ENCODE data around the gene ADGRL2.

Gene ADGRL2

DNA sequence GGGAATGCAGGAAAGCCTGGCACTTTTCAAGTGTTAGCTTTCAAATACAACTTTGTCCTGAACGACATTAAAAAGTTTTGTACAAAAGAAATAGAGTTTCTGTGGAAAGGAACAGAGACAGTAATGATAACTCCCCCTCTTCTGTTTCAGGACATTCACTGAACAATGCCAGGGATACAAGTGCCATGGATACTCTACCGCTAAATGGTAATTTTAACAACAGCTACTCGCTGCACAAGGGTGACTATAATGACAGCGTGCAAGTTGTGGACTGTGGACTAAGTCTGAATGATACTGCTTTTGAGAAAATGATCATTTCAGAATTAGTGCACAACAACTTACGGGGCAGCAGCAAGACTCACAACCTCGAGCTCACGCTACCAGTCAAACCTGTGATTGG lies 189.5 kb downstream of the ADGRL2 start:
- peaks cover 82% of the 10 kb centered on the region for H3K36me3 ChIP-seq (ENCODE audit: insufficient read depth, low read length)
- no peaks in the 10 kb centered on the region for H3K4me1 ChIP-seq (ENCODE audit: insufficient read depth, low read length)
- WGBS = 95% methylated on average over 7 of the region's 7 CpGs
- no peak overlapping the region for H3K4me3 ChIP-seq (ENCODE audit: low read length)
- no peak overlapping the region for H3K9ac ChIP-seq (ENCODE audit: low read depth, low read length)
- H3K27ac ChIP-seq (ENCODE audit: low read depth, low read length) = no peak overlapping the region
- H3K9me3 ChIP-seq (ENCODE audit: insufficient read depth, low read depth, low read length) = no peaks in the 10 kb centered on the region
- no peaks in the 10 kb centered on the region for H3K27me3 ChIP-seq (ENCODE audit: insufficient read depth, low read length)

DNA sequence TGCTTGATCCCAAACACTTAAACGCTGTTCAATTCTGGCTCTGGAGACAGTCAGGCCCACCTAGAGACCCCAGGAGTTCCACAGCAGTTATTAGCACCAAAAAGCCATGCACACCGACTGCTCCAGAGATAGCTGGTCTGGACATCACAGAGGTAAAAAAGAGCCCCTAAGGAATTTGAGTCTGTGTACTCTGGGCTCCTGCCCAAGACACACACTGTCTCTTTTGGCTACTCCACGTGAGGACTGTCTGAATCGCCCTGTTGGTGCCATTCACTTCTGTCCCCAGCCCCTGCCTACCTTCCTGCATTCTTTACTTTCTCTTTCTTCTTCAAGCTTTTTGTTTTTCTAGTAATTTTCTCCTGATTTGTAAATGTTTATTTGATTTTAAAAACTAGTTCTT lies 197.4 kb downstream of the ADGRL2 start:
- H3K4me3 ChIP-seq (ENCODE audit: low read length) = no peak overlapping the region
- no peaks in the 10 kb centered on the region for H3K27me3 ChIP-seq (ENCODE audit: insufficient read depth, low read length)
- no peak overlapping the region for H3K27ac ChIP-seq (ENCODE audit: low read depth, low read length)
- no peaks in the 10 kb centered on the region for H3K4me1 ChIP-seq (ENCODE audit: insufficient read depth, low read length)
- 0 out of 2 replicates have a peak, but pooled peaks cover 5% of the 10 kb centered on the region for H3K36me3 ChIP-seq (ENCODE audit: insufficient read depth, low read length)
- H3K9me3 ChIP-seq (ENCODE audit: insufficient read depth, low read depth, low read length) = no peaks in the 10 kb centered on the region
- no peak overlapping the region for H3K9ac ChIP-seq (ENCODE audit: low read depth, low read length)
- WGBS = 67% methylated on average over 4 of the region's 4 CpGs

DNA sequence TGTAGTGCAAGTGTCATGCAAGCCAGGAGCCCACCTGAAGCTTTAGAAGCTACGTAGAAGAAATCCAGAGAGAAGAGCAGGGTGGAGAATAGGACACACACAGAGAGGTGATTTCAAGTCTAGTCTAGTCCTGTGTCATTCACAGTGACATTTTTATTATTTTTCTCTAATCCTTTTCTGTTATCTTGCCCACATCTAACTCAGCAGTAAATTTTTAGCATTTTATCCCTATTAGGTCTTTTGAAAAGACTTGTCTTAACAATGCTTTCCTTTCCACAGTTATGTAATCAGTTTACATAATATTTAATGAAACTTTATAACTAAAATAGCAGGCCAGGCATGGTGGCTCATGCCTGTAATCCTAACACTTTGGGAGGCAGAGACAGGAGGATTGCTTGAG lies 198.6 kb downstream of the ADGRL2 start:
- H3K9ac ChIP-seq (ENCODE audit: low read depth, low read length) = no peak overlapping the region
- H3K9me3 ChIP-seq (ENCODE audit: insufficient read depth, low read depth, low read length) = no peaks in the 10 kb centered on the region
- H3K27me3 ChIP-seq (ENCODE audit: insufficient read depth, low read length) = no peaks in the 10 kb centered on the region
- no peak overlapping the region for H3K4me3 ChIP-seq (ENCODE audit: low read length)
- H3K4me1 ChIP-seq (ENCODE audit: insufficient read depth, low read length) = no peaks in the 10 kb centered on the region
- H3K27ac ChIP-seq (ENCODE audit: low read depth, low read length) = no peak overlapping the region
- no peaks in the 10 kb centered on the region for H3K36me3 ChIP-seq (ENCODE audit: insufficient read depth, low read length)
- 81% methylated on average over 1 of the region's 1 CpG for WGBS

DNA sequence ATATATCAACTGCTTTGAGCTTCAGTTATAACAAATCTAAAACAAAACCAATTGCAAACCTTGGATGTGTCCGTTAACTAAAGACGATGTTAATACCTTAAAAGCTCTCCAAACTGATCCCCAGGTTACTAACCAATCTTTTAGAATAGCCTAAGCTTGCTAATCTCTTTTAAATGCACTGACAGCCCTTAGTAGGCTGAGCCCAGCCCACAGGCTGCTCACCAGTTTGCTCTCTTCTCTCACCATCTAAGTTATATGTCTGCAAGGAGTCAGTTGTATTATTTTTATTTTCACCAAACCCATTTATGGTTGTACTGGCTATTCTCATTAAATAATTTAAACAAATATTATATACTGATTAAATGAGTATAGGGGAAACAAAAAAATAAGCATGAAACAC lies 199.5 kb downstream of the ADGRL2 start:
- H3K27me3 ChIP-seq (ENCODE audit: insufficient read depth, low read length) = no peaks in the 10 kb centered on the region
- H3K4me1 ChIP-seq (ENCODE audit: insufficient read depth, low read length) = no peaks in the 10 kb centered on the region
- H3K4me3 ChIP-seq (ENCODE audit: low read length) = no peak overlapping the region
- 83% methylated on average over 2 of the region's 2 CpGs for WGBS
- no peaks in the 10 kb centered on the region for H3K36me3 ChIP-seq (ENCODE audit: insufficient read depth, low read length)
- no peaks in the 10 kb centered on the region for H3K9me3 ChIP-seq (ENCODE audit: insufficient read depth, low read depth, low read length)
- no peak overlapping the region for H3K27ac ChIP-seq (ENCODE audit: low read depth, low read length)
- no peak overlapping the region for H3K9ac ChIP-seq (ENCODE audit: low read depth, low read length)

DNA sequence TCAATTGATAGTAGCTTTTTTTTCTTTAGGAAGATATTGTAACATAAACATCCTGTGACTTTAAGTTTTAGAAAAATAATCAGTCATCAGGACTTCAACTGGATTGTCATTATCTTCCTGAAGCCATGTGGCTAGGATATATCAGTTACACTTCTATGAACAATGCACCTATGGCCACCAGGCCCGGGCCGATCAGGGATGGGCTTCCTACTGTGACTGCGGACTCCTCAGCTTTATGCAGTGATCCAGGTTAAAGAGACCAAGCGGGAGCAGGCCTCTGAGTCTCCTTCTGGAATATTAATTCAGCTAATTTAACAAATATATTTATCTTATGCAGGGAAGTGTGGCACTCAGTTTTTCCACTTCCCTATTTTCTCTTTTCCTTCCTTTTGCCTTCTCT lies 200.6 kb downstream of the ADGRL2 start:
- H3K9me3 ChIP-seq (ENCODE audit: insufficient read depth, low read depth, low read length) = no peaks in the 10 kb centered on the region
- H3K9ac ChIP-seq (ENCODE audit: low read depth, low read length) = no peak overlapping the region
- H3K27me3 ChIP-seq (ENCODE audit: insufficient read depth, low read length) = no peaks in the 10 kb centered on the region
- 58% methylated on average over 4 of the region's 4 CpGs for WGBS
- H3K4me3 ChIP-seq (ENCODE audit: low read length) = no peak overlapping the region
- no peaks in the 10 kb centered on the region for H3K36me3 ChIP-seq (ENCODE audit: insufficient read depth, low read length)
- H3K27ac ChIP-seq (ENCODE audit: low read depth, low read length) = no peak overlapping the region
- no peaks in the 10 kb centered on the region for H3K4me1 ChIP-seq (ENCODE audit: insufficient read depth, low read length)

DNA sequence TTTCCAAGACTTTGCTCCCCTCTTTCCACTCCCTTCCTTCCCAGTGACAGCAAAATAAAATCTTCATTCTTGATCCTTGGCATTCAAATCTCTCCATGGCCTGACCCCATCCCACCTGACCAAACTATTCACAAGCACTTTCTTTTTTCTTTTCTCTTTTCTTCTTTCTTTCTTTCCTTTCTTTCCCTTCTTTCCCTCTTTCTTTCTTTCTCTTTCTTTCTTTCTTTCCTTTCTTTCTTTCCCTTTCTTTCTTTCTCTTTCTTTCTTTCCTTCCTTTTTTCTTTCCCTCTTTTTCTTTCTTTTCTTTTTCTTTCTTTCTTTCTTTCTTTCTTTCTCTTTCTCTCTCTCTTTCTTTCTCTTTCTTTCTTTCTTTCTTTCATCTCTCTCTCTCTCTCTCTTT lies 207.1 kb downstream of the ADGRL2 start:
- Histone ChIP-seq H3K36me3 (ENCODE audit: insufficient read depth, low read length) (no peaks in the 10 kb centered on the region), H3K9me3 (ENCODE audit: insufficient read depth, low read depth, low read length) (no peaks in the 10 kb centered on the region), H3K27ac (ENCODE audit: low read depth, low read length) (no peak overlapping the region), H3K27me3 (ENCODE audit: insufficient read depth, low read length) (no peaks in the 10 kb centered on the region), H3K4me1 (ENCODE audit: insufficient read depth, low read length) (no peaks in the 10 kb centered on the region), H3K9ac (ENCODE audit: low read depth, low read length) (no peak overlapping the region), H3K4me3 (ENCODE audit: low read length) (no peak overlapping the region)

DNA sequence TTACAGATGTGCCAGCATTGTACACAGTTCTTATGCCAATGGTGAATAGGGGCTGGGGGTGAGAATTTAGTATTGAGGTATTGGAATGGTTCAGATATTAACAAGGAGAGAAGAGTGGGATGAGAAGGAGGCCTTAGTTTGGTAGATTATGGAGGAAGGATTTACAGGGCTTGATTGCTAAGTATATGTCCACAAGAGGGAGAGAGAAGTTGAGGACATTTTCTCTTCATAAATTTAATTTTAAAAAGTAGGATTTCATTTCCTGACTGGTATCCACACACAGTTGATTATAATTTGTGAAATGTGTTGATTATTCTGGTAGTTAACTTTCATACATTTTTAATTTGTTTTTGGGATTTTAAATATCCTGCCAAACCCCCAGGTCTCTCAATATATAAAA lies 213.0 kb downstream of the ADGRL2 start:
- Histone ChIP-seq H3K9ac (ENCODE audit: low read depth, low read length) (no peak overlapping the region), H3K4me3 (ENCODE audit: low read length) (no peak overlapping the region), H3K9me3 (ENCODE audit: insufficient read depth, low read depth, low read length) (no peaks in the 10 kb centered on the region), H3K27me3 (ENCODE audit: insufficient read depth, low read length) (no peaks in the 10 kb centered on the region), H3K36me3 (ENCODE audit: insufficient read depth, low read length) (no peaks in the 10 kb centered on the region), H3K27ac (ENCODE audit: low read depth, low read length) (no peak overlapping the region), H3K4me1 (ENCODE audit: insufficient read depth, low read length) (no peaks in the 10 kb centered on the region)

DNA sequence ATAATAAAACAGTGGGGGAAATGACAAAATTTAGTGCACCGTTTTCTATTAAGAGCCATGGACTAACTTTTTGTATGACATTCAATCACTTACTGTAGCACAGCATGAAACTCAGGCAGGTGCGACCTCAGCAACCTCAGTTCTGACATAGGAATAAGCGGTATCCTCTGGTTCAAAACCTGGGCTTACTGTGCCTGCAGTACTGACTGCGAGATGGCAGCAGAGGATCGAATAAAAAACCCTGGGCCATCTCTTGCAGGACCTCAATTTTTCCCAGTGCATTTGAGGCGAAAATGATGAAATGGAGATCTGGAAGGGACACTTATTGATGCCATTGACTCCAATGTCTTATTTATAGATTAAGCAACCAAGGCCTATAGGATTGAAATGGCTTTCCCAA lies 214.7 kb downstream of the ADGRL2 start:
- H3K27ac ChIP-seq (ENCODE audit: low read depth, low read length) = no peak overlapping the region
- no peaks in the 10 kb centered on the region for H3K4me1 ChIP-seq (ENCODE audit: insufficient read depth, low read length)
- H3K27me3 ChIP-seq (ENCODE audit: insufficient read depth, low read length) = no peaks in the 10 kb centered on the region
- H3K4me3 ChIP-seq (ENCODE audit: low read length) = no peak overlapping the region
- H3K36me3 ChIP-seq (ENCODE audit: insufficient read depth, low read length) = no peaks in the 10 kb centered on the region
- 95% methylated on average over 6 of the region's 6 CpGs for WGBS
- no peaks in the 10 kb centered on the region for H3K9me3 ChIP-seq (ENCODE audit: insufficient read depth, low read depth, low read length)
- no peak overlapping the region for H3K9ac ChIP-seq (ENCODE audit: low read depth, low read length)

DNA sequence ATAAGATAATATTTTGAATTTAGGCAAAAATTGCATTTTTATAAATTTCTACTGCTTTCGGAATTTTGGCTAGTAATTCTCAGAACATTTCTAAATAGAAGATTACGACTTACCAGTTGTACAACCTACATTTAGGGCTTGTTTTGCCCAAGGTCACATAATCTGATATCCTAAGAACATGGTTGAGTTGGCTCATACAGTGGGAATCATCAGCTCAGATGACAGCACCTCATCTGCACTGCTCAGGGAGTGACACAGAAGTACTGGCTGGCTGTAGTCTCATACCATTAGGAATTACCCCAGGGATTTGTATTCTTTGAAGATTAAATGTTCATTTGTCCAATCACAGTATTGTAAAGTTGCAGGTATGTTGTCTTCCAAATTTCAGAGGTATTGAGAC lies 217.6 kb downstream of the ADGRL2 start:
- Histone ChIP-seq H3K27me3 (ENCODE audit: insufficient read depth, low read length) (no peaks in the 10 kb centered on the region), H3K9me3 (ENCODE audit: insufficient read depth, low read depth, low read length) (no peaks in the 10 kb centered on the region), H3K9ac (ENCODE audit: low read depth, low read length) (no peak overlapping the region), H3K27ac (ENCODE audit: low read depth, low read length) (no peak overlapping the region), H3K4me3 (ENCODE audit: low read length) (no peak overlapping the region), H3K36me3 (ENCODE audit: insufficient read depth, low read length) (no peaks in the 10 kb centered on the region), H3K4me1 (ENCODE audit: insufficient read depth, low read length) (no peaks in the 10 kb centered on the region)
- 95% methylated on average over 2 of the region's 2 CpGs for WGBS

DNA sequence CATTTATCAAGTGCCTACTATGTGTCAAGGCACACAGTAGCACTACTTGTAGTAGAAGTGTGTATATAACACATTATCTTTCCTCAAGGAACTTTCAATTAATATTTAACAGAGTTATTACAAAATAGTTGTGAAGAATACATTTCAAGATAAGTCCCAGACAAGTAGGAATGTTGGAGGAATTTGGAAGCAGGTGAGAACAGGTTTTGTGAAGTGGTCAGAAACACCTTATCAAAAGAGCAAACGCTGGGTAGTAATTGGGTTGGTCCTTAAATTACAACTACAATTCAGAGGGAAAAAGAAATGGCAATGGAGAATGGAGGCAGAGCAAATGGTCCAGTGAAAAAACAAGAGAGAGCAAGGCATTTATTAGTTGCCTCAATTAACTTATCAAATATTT lies 218.8 kb downstream of the ADGRL2 start:
- Histone ChIP-seq H3K9me3 (ENCODE audit: insufficient read depth, low read depth, low read length) (no peaks in the 10 kb centered on the region), H3K27ac (ENCODE audit: low read depth, low read length) (no peak overlapping the region), H3K36me3 (ENCODE audit: insufficient read depth, low read length) (no peaks in the 10 kb centered on the region), H3K9ac (ENCODE audit: low read depth, low read length) (no peak overlapping the region), H3K4me3 (ENCODE audit: low read length) (no peak overlapping the region), H3K4me1 (ENCODE audit: insufficient read depth, low read length) (no peaks in the 10 kb centered on the region), H3K27me3 (ENCODE audit: insufficient read depth, low read length) (no peaks in the 10 kb centered on the region)
- WGBS = 100% methylated on average over 1 of the region's 1 CpG

DNA sequence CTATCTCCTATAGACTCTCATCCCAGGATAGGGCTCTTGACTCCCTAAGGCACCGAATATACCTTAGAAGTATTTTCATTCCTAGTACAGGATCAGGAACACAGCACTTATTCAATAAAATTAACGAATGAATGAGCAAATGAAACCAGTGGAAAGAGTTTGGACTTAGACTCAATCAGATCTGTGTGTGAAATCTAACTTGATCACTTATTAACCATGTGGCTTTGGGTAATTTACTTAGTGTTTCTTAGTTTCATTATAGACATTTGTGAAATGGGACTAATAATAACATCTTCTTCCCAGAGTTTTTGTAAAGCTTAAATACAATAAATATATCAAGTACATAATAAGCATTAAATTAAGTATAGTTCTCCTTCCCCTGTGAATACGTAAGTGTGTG lies 230.1 kb downstream of the ADGRL2 start:
- Histone ChIP-seq H3K4me3 (ENCODE audit: low read length) (no peak overlapping the region), H3K36me3 (ENCODE audit: insufficient read depth, low read length) (no peaks in the 10 kb centered on the region), H3K4me1 (ENCODE audit: insufficient read depth, low read length) (no peaks in the 10 kb centered on the region), H3K9ac (ENCODE audit: low read depth, low read length) (no peak overlapping the region), H3K27me3 (ENCODE audit: insufficient read depth, low read length) (no peaks in the 10 kb centered on the region), H3K9me3 (ENCODE audit: insufficient read depth, low read depth, low read length) (no peaks in the 10 kb centered on the region), H3K27ac (ENCODE audit: low read depth, low read length) (no peak overlapping the region)
- 95% methylated on average over 3 of the region's 3 CpGs for WGBS

DNA sequence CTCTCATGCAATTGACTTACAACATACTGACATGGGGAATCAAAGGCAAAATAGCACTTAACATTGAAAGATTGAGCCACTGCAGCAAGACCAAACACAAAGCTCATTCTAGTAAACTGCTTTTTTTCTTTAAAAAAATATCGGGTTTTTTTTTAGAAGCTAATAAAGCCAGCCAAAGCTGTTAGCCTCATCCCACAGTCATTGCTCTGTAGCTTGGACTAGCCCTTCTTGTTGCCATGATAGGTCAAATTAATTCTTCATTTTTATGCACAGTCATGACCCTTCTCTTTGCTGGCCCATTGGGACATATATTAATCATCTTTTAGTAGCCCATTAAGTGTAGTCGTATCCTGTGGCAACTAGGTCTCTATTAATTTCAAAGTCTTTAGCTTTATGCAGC lies 231.3 kb downstream of the ADGRL2 start:
- H3K27ac ChIP-seq (ENCODE audit: low read depth, low read length) = no peak overlapping the region

More for the DNA sequence above, 231.3 kb downstream of the ADGRL2 start:
- no peaks in the 10 kb centered on the region for H3K9me3 ChIP-seq (ENCODE audit: insufficient read depth, low read depth, low read length)
- H3K4me1 ChIP-seq (ENCODE audit: insufficient read depth, low read length) = no peaks in the 10 kb centered on the region
- no peaks in the 10 kb centered on the region for H3K27me3 ChIP-seq (ENCODE audit: insufficient read depth, low read length)
- H3K36me3 ChIP-seq (ENCODE audit: insufficient read depth, low read length) = no peaks in the 10 kb centered on the region
- H3K4me3 ChIP-seq (ENCODE audit: low read length) = no peak overlapping the region
- no peak overlapping the region for H3K9ac ChIP-seq (ENCODE audit: low read depth, low read length)
- 99% methylated on average over 2 of the region's 2 CpGs for WGBS

Measured in HUES64 (cell line).